Mesenchymal stem cell (in vitro differentiated cells and primary cell): ENCODE measurements around the gene RABGEF1.

Source experiments
- DNase-seq: peaks from one replicate; pipeline ENCODE4 v3.0.0-alpha.2; 2013
- H2AFZ ChIP-seq: one replicate; pipeline ENCODE4 v1.6.1; 2013; ENCODE audit warnings: low read depth, mild to moderate bottlenecking, control low read depth, inconsistent platforms, low read length, moderate library complexity
- H2AK5ac ChIP-seq: 2 replicates; pipeline ENCODE4 v1.6.1; 2013; ENCODE audit warnings: low read length, moderate library complexity, mild to moderate bottlenecking, inconsistent platforms; ENCODE audit not compliant: severe bottlenecking
- H2BK120ac ChIP-seq: one replicate; pipeline ENCODE4 v1.6.1; 2013; ENCODE audit warnings: low read depth, mild to moderate bottlenecking, inconsistent platforms, low read length, moderate library complexity
- H2BK12ac ChIP-seq, 2 experiments: one replicate each; pipeline ENCODE4 v1.6.1; 2013; ENCODE audit warnings: inconsistent platforms in 2 of 2, low read length in 2 of 2, mild to moderate bottlenecking in 2 of 2, moderate library complexity in 2 of 2, control low read depth in 1 of 2
- H2BK15ac ChIP-seq: one replicate; pipeline ENCODE4 v1.6.1; 2013; ENCODE audit warnings: mild to moderate bottlenecking, low read depth, inconsistent platforms; ENCODE audit not compliant: poor library complexity, severe bottlenecking
- H2BK5ac ChIP-seq: 2 replicates; pipeline ENCODE4 v1.6.1; 2013; ENCODE audit warnings: low read depth, mild to moderate bottlenecking, low read length, control low read depth, inconsistent platforms; ENCODE audit not compliant: poor library complexity, severe bottlenecking
- H3K14ac ChIP-seq, 2 experiments: one replicate each; pipeline ENCODE4 v1.6.1; 2013; ENCODE audit warnings: inconsistent platforms in 2 of 2, low read length in 2 of 2, control low read depth in 1 of 2, mild to moderate bottlenecking in 1 of 2, moderate library complexity in 1 of 2
- H3K18ac ChIP-seq, 2 experiments: one replicate each; pipeline ENCODE4 v1.6.1; 2013; ENCODE audit warnings: inconsistent platforms in 2 of 2, low read length in 2 of 2, control low read depth in 1 of 2, low read depth in 1 of 2, mild to moderate bottlenecking in 1 of 2
- H3K23ac ChIP-seq, 2 experiments: one replicate each; pipeline ENCODE4 v1.6.1; 2013; ENCODE audit warnings: inconsistent platforms in 2 of 2, low read length in 2 of 2, mild to moderate bottlenecking in 2 of 2, moderate library complexity in 2 of 2, control low read depth in 1 of 2
- H3K27ac ChIP-seq: 2 replicates; pipeline ENCODE4 v1.5.1; 2013; ENCODE audit warnings: mild to moderate bottlenecking, moderate library complexity, low read length, control low read depth, inconsistent platforms; ENCODE audit not compliant: poor library complexity, severe bottlenecking
- H3K27me3 ChIP-seq, 2 experiments: 2 replicates each; pipeline versions ENCODE4 v1.6.1 to v1.7.0; 2013; ENCODE audit warnings: low read length in 2 of 2, mild to moderate bottlenecking in 2 of 2, moderate library complexity in 2 of 2, control low read depth in 1 of 2, inconsistent platforms in 1 of 2; ENCODE audit not compliant: control insufficient read depth in 1 of 2, insufficient read depth in 1 of 2
- H3K36me3 ChIP-seq, 2 experiments: 2 replicates each; pipeline versions ENCODE4 v1.6.1 to v1.7.0; 2013; ENCODE audit warnings: low read length in 2 of 2, control low read depth in 1 of 2, inconsistent platforms in 1 of 2, low read depth in 1 of 2, mild to moderate bottlenecking in 1 of 2; ENCODE audit not compliant: insufficient read depth in 2 of 2, control insufficient read depth in 1 of 2
- H3K4ac ChIP-seq, 2 experiments: one replicate each; pipeline ENCODE4 v1.6.1; 2013; ENCODE audit warnings: inconsistent platforms in 2 of 2, low read length in 2 of 2, mild to moderate bottlenecking in 2 of 2, moderate library complexity in 2 of 2, control low read depth in 1 of 2, low read depth in 1 of 2
- H3K4me1 ChIP-seq: 2 replicates; pipeline ENCODE4 v1.6.1; 2013; ENCODE audit warnings: low read depth, low read length, control low read depth; ENCODE audit not compliant: control insufficient read depth, insufficient read depth
- H3K4me2 ChIP-seq: 2 replicates; pipeline ENCODE4 v1.6.1; 2013; ENCODE audit warnings: low read length, mild to moderate bottlenecking, inconsistent platforms; ENCODE audit not compliant: poor library complexity, severe bottlenecking
- H3K4me3 ChIP-seq, 2 experiments: 2 replicates each; pipeline versions ENCODE4 v1.5.1 to v1.7.0; 2013; ENCODE audit warnings: low read length in 2 of 2, mild to moderate bottlenecking in 2 of 2, control low read depth in 1 of 2, low read depth in 1 of 2; ENCODE audit not compliant: insufficient read depth in 1 of 2
- H3K79me1 ChIP-seq: replicated peaks from 2 replicates; pipeline ENCODE4 v1.6.1; 2013; ENCODE audit warnings: mild to moderate bottlenecking, control low read depth, low read length, inconsistent platforms; ENCODE audit not compliant: poor library complexity, severe bottlenecking
- H3K9ac ChIP-seq: 2 replicates; pipeline ENCODE4 v1.7.0; 2013; ENCODE audit warnings: mild to moderate bottlenecking, low read length, moderate library complexity
- H3K9me3 ChIP-seq: 2 replicates; pipeline ENCODE4 v1.7.0; 2013; ENCODE audit warnings: mild to moderate bottlenecking, low read length; ENCODE audit not compliant: control insufficient read depth
- H4K8ac ChIP-seq: one replicate; pipeline ENCODE4 v1.6.1; 2013; ENCODE audit warnings: inconsistent platforms, mild to moderate bottlenecking, low read length, moderate library complexity
- H4K91ac ChIP-seq: one replicate; pipeline ENCODE4 v1.6.1; 2013; ENCODE audit warnings: mild to moderate bottlenecking, low read length, inconsistent platforms
- WGBS: methylation state at CpG from one replicate; pipeline ENCODE4 v1.1.7; 2013; ENCODE audit warnings: mixed read lengths; 5-methylcytosine and 5-hydroxymethylcytosine counted together

RABGEF1 gene

DNA sequence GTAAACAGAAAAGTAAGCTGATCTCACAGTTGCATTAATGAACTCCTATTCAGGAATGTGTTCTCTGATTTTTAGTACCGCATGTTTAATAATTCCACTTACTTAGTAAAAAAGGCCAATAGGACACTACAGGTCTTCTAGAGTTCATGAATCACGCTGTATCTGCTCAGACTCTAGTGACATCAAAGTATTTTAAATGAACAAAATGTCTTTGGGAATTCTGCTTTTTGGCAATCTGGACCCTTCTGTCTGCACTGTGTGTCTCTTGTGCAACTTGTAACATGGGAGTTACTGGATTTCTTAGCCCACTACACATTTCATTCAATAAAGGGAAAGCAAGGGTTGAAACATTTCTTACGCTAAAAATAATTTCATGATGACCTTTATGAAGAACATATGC lies 50.2 kb downstream of the RABGEF1 start:
- Histone ChIP-seq H4K91ac (no peak overlapping the region), H3K79me1 (peaks cover 19% of the 10 kb centered on the region), H3K4ac (no peak overlapping the region), H2AK5ac (no peak overlapping the region), H3K27me3 (no peaks in the 10 kb centered on the region), H3K9ac (no peak overlapping the region), H4K8ac (no peak overlapping the region), H3K4me2 (no peak overlapping the region), H3K27ac (no peak overlapping the region), H3K18ac (no peak overlapping the region), H3K9me3 (no peaks in the 10 kb centered on the region), H2BK15ac (no peak overlapping the region), H2BK12ac (no peak overlapping the region), H2AFZ (no peak overlapping the region), H3K4me1 (no peaks in the 10 kb centered on the region), H3K36me3 (peaks cover 31 to 92% of the 10 kb centered on the region in 2 experiments), H3K14ac (no peak overlapping the region), H3K23ac (no peak overlapping the region), H2BK120ac (no peak overlapping the region), H2BK5ac (no peak overlapping the region), H3K4me3 (no peak overlapping the region)
- no peak for DNase-seq
- 100% methylated on average over 2 of the region's 3 CpGs for WGBS

DNA sequence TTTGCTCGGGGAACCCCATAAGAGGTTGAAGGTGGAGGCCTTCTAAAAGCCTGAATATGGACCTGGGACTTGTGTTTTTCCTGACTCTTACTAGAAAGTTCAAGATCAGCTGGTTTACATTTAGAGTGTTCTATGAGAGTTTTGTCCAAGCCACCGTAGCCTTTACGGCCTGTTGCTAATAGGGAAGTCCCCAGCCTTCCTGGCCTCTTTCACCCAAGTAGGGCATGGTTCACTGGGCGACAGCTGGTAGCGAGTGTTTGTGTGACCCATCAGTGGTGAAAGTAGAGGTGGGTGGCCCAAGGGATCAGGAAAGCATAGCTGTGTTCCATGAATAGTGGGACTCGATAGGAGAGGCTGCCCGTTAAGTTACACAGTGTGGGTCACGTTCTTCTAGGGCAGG lies 60.1 kb downstream of the RABGEF1 start:
- H3K79me1 ChIP-seq: peaks cover 19% of the 10 kb centered on the region
- no peak overlapping the region for H4K91ac ChIP-seq
- H2BK12ac ChIP-seq: no peak overlapping the region
- H3K9ac ChIP-seq: no peak overlapping the region
- peaks cover 58 to 95% of the 10 kb centered on the region in 2 experiments for H3K36me3 ChIP-seq
- H3K23ac ChIP-seq: no peak overlapping the region
- no peaks in the 10 kb centered on the region for H3K27me3 ChIP-seq
- no peak overlapping the region for H4K8ac ChIP-seq
- peak overlapping the region in 1 of 2 experiments; percentile 21 for H3K18ac ChIP-seq
- no peak overlapping the region for H2AK5ac ChIP-seq
- H3K4me2 ChIP-seq: no peak overlapping the region
- no peak overlapping the region for H2BK15ac ChIP-seq
- H3K4ac ChIP-seq: no peak overlapping the region
- 99% methylated on average over 8 of the region's 8 CpGs for WGBS
- H3K9me3 ChIP-seq: no peaks in the 10 kb centered on the region
- H3K27ac ChIP-seq: no peak overlapping the region
- no peak overlapping the region for H2BK5ac ChIP-seq
- H3K4me3 ChIP-seq: no peak overlapping the region
- H2AFZ ChIP-seq: no peak overlapping the region
- no peaks in the 10 kb centered on the region for H3K4me1 ChIP-seq
- H3K14ac ChIP-seq: no peak overlapping the region
- DNase-seq: no peak
- no peak overlapping the region for H2BK120ac ChIP-seq

DNA sequence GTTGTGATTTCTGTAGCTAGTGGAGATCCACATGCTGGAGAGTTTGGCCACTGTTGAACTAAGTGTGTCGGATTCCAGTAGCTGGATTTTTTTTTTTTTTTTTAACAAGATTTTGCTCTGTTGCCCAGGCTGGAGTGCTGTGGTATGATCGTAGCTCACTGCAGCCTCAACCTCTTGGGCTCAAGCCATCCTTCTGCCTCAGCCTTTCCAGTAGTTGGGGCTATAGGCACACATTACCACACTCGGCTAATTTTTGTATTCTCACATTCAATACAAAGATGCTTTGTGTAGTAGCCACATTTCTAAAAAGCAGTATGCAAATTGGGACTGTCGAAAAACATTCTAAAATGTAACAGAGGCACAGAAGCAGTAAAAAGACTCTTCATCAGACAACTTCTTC lies 63.5 kb downstream of the RABGEF1 start:
- H3K18ac ChIP-seq: no peak overlapping the region

DNA sequence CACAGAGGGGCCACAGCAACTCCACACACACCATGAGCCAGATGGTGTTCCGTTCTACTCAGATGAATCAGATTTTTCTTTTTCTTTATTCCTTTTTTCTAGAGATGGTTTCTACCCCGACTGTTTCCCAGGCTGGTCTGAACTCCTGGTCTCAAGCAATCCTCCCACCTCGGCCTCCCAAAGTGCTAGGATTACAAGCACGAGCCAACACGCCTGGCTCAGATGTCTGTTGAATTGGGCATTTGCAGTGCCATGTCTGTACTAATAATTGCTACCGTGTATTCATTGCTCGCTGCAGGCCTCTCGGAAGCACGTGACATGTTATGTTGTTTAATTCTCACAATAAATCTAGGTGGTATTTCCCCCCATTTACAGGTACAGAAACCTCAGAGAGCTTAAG lies 67.2 kb downstream of the RABGEF1 start:
- 98% methylated on average over 8 of the region's 9 CpGs for WGBS

More for the DNA sequence above, 63.5 kb downstream of the RABGEF1 start:
- no peak overlapping the region for H2AFZ ChIP-seq
- H3K4me3 ChIP-seq: no peak overlapping the region
- no peaks in the 10 kb centered on the region for H3K27me3 ChIP-seq
- no peak overlapping the region for H4K91ac ChIP-seq
- H2BK12ac ChIP-seq: no peak overlapping the region
- no peak overlapping the region for H3K14ac ChIP-seq
- no peak for DNase-seq
- H2AK5ac ChIP-seq: no peak overlapping the region
- peaks cover 15% of the 10 kb centered on the region for H3K79me1 ChIP-seq
- no peak overlapping the region for H4K8ac ChIP-seq
- H3K4ac ChIP-seq: no peak overlapping the region
- peaks cover 58 to 95% of the 10 kb centered on the region in 2 experiments for H3K36me3 ChIP-seq
- no peak overlapping the region for H3K27ac ChIP-seq
- 93% methylated on average over 3 of the region's 4 CpGs for WGBS
- no peak overlapping the region for H3K9ac ChIP-seq
- H3K9me3 ChIP-seq: no peaks in the 10 kb centered on the region
- no peak overlapping the region for H3K23ac ChIP-seq
- no peak overlapping the region for H2BK5ac ChIP-seq
- no peak overlapping the region for H2BK120ac ChIP-seq
- no peaks in the 10 kb centered on the region for H3K4me1 ChIP-seq
- H2BK15ac ChIP-seq: no peak overlapping the region
- no peak overlapping the region for H3K4me2 ChIP-seq

More for the DNA sequence above, 67.2 kb downstream of the RABGEF1 start:
- Histone ChIP-seq H3K4me2 (no peak overlapping the region), H3K9me3 (no peaks in the 10 kb centered on the region), H2BK12ac (no peak overlapping the region), H3K9ac (no peak overlapping the region), H2BK5ac (no peak overlapping the region), H4K8ac (no peak overlapping the region), H2BK15ac (no peak overlapping the region), H3K4ac (no peak overlapping the region), H3K79me1 (peaks cover 14% of the 10 kb centered on the region), H3K23ac (no peak overlapping the region), H3K14ac (no peak overlapping the region), H3K27me3 (no peaks in the 10 kb centered on the region), H2AK5ac (no peak overlapping the region), H3K4me3 (no peak overlapping the region), H4K91ac (no peak overlapping the region), H3K4me1 (no peaks in the 10 kb centered on the region), H3K36me3 (peaks cover 55 to 94% of the 10 kb centered on the region in 2 experiments), H2BK120ac (no peak overlapping the region), H3K18ac (no peak overlapping the region), H2AFZ (no peak overlapping the region), H3K27ac (no peak overlapping the region)
- DNase-seq: no peak
